ENCODE measurements around the gene TMEM51. TPM values are rescaled to one million over a fixed set of nuclear protein-coding genes. Genes with fewer than 3 reads are reported as not detected.
A peak's percentile ranks its signal among the peaks of the same experiment; 100 is the strongest.

TMEM51 gene
- total and polyA plus RNA-seq, 2 of the 13 experiments (the other 11 are each of a cell fraction or from before 2014, with no cell fraction given) = 12.2 to 22.3 TPM

DNA sequence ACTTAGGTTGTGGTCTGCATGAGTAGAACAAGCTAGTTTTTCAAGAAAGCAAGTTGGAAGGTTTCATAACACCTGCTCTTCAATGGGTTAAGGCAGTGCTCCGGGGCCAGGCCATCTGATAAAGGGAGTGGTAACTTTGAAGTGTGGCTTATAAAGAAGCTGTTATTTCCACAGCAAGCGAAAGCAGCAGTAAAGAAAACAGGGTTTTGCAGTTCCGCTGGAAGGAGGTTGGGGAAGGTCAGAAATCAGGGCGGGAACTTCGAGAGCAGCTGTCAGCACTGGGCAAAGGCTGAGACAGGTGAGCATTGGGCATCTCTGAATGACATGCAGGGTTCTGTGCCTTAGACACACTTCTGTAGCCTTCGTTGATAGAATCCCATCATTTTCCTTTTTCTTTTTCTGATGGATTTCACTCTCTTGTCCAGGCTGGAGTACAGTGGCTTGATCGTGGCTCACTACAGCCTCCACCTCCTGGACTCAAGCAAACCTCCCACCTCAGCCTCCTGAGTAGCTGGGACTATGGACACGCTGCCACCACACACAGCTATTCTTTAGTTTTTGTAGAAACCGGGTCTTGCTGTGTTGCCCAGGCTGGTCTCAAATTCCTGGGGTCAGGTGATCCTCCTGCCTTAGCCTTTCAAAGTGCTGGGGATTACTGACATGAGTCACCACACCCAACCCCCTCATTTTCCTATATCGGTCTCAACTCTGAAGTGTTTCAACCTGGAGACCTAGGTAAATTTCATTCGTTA lies 20.5 kb downstream of the TMEM51 start:
- no peak overlapping the region for H2AFZ ChIP-seq (ENCODE audit: low read length)
- WGBS (ENCODE audit: low lambda C conversion rate) = 36% methylated on average over 11 of the region's 11 CpGs
- intact Hi-C loops (cut with micrococcal nuclease; ENCODE audit: unreplicated experiment) = loop anchor here (2.0 kb wide), 1 partner anchor 15 kb away; no protein-coding TSS in a partner anchor
- ATAC-seq (peak; percentile 59), DNase-seq (ENCODE audit: low spot score) (peak; percentile 78), FAIRE-seq (peak; percentile 89)
- H3K4me3 ChIP-seq (replicated peaks in 1 of 3; ENCODE audit: insufficient read depth in 1 of 3, low read depth in 2 of 3, low read length in 3 of 3) = peak overlapping the region in 1 of 3 experiments; percentile 9; a peak in 1 of 6 replicates
- H3K4me1 ChIP-seq (ENCODE audit: insufficient read depth, low read length) = peaks cover 78% of the 10 kb centered on the region
- H4K20me1 ChIP-seq (ENCODE audit: insufficient read depth, low read length) = peaks cover 24% of the 10 kb centered on the region
- no peaks in the 10 kb centered on the region for H3K9me3 ChIP-seq (ENCODE audit: low read length)
- POLR2A ChIA-PET = interaction anchor here (1.0 to 3.3 kb wide), 3 partner anchors 15 to 21 kb away, joined by 4 to 33 read pairs (median 9); partner anchors contain the start of gene TMEM51
- peak overlapping the region; percentile 66 for H3K4me2 ChIP-seq (ENCODE audit: low read depth, low read length)
- H3K27ac ChIP-seq (ENCODE audit: extremely low read length, insufficient read depth, low read length) = peak overlapping the region; percentile 58
- H3K36me3 ChIP-seq (replicated peaks in 1 of 2; ENCODE audit: control insufficient read depth in 1 of 2, insufficient read depth in 2 of 2, low read length in 2 of 2) = no peaks in the 10 kb centered on the region
- BruUV-seq (replicated peaks) = no TSS peak
- H3K79me2 ChIP-seq (ENCODE audit: insufficient read depth, low read length) = peaks cover 75% of the 10 kb centered on the region
- in situ Hi-C loops (cut with HindIII; ENCODE audit: extremely low pct_ligation_motif_present, low pct_unique_long_range_greater_than_20kb) = no loop called here
- H3K9ac ChIP-seq (ENCODE audit: insufficient read depth, low read depth, low read length) = no peak overlapping the region
- no peaks in the 10 kb centered on the region for H3K27me3 ChIP-seq (ENCODE audit: control insufficient read depth in 1 of 2, insufficient read depth in 2 of 2, low read length in 2 of 2)
- CTCF ChIA-PET (ENCODE audit: low intra/inter-chr PET ratio, low total read pairs) = no interaction called here
- peak; percentile 67; the same call in 1 of the 2 replicates for TF ChIP-seq ARID5B (CRISPR knock-in tag; IDR thresholded peaks at IDR 0.05)
- TF ChIP-seq, protein P1, sequence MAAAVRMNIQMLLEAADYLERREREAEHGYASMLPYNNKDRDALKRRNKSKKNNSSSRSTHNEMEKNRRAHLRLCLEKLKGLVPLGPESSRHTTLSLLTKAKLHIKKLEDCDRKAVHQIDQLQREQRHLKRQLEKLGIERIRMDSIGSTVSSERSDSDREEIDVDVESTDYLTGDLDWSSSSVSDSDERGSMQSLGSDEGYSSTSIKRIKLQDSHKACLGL (CRISPR knock-in tag; IDR thresholded peaks at IDR 0.05) = no peak
- TF ChIP-seq EHMT2 (IDR thresholded peaks at IDR 0.05; ENCODE audit: borderline replicate concordance, low read depth, low read length) = no peak
- no peak for TF ChIP-seq CSRNP1 (CRISPR knock-in tag; IDR thresholded peaks at IDR 0.05)
- TF ChIP-seq ZBTB42 (CRISPR knock-in tag; IDR thresholded peaks at IDR 0.05) = no peak
- no peak for TF ChIP-seq MEIS1 (CRISPR knock-in tag; IDR thresholded peaks at IDR 0.05; ENCODE audit: borderline replicate concordance)
- peak; percentile 71 for TF ChIP-seq FOXP4 (CRISPR knock-in tag; IDR thresholded peaks at IDR 0.05)
- peak; percentile 91 for TF ChIP-seq ZNF652 (CRISPR knock-in tag; IDR thresholded peaks at IDR 0.05; ENCODE audit: borderline replicate concordance, low read depth)
- no peak for TF ChIP-seq LCORL (IDR thresholded peaks at IDR 0.05)
- no peak for TF ChIP-seq LCORL (CRISPR knock-in tag; IDR thresholded peaks at IDR 0.05)
- no peak for TF ChIP-seq ZNF20 (CRISPR knock-in tag; IDR thresholded peaks at IDR 0.05)
- TF ChIP-seq SIN3A (IDR thresholded peaks at IDR 0.05; ENCODE audit: borderline replicate concordance, low read depth, low read length) = peak; percentile 80; the same call in 1 of the 2 replicates
- TF ChIP-seq MXD4 (CRISPR knock-in tag; IDR thresholded peaks at IDR 0.05) = peak; percentile 47; the same call in 1 of the 2 replicates
- no peak for TF ChIP-seq KLF9 (CRISPR knock-in tag; IDR thresholded peaks at IDR 0.05; ENCODE audit: low read depth)
- no peak for TF ChIP-seq RAD21 (CRISPR knock-in tag; IDR thresholded peaks at IDR 0.05)
- no peak for TF ChIP-seq ZNF772 (CRISPR knock-in tag; IDR thresholded peaks at IDR 0.05)
- no peak for TF ChIP-seq PAF1 (CRISPR knock-in tag; IDR thresholded peaks at IDR 0.05)
